ENCODE results near the gene DYNC2I2.

The DYNC2I2 gene

GRCh38 chr9:128635266-128636023 is 21.2 kb downstream of the DYNC2I2 start:
- DNase-seq (ENCODE audit: low read depth), result no peak

DNA sequence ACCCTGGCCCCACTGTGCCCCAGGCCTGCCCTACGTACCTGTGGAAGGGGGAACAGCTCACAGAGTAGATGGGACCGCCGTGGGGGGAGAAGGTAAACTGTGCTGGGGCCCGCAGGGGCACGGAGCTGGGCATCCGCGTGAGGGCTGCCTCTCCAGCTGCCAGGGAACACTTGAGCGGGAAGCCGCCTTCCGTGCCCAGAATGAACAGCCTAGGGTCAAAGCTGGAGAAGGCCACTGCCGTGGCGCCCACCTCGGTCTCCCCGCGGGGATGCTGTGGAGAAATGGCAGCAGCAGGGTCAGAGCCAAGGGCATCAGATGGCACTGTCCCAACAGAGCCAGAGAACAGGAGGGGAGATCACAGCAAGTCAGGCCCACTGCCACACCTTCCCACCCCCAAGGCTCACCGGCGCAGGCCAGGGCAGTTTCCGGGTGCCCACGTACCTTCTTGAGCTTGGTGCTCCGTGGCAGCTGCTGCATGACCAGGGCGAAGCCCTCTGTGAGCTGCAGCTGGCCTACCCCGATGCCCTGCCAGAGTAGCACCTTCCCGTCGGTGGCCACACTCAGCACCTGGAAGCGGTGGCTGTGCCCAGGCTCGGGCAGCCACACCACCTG is 21.9 kb downstream of the DYNC2I2 start:
- DNase-seq (ENCODE audit: low read depth), result no peak

- no peak for DNase-seq (ENCODE audit: low read depth)
Observed at GRCh38 chr9:128634111-128634510, 22.5 kb downstream of the DYNC2I2 start.

DNA sequence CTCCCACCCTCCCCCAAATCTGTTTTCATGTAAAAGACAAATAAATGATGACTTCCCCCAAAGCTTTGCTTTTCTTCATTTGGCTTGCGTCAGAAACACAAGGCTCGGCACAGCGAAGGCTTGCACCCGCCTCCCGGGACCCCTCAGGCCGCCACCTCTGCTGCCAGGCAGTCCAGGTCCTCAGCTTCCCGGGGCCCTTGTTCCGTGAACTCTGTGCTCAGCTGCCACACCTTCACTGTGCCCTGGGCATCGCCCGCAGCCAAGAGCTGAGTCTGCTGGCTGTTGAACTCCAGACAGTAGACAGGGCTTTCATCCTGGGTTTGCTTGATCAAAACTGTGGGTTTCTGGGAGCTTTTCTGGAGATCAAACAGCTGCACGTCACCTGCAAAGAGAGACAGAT is 23.0 kb downstream of the DYNC2I2 start:
- DNase-seq (ENCODE audit: low read depth), result no peak

GRCh38 chr9:128633057-128633456 is 23.6 kb downstream of the DYNC2I2 start:
- DNase-seq (ENCODE audit: low read depth), result no peak

- no peak for DNase-seq (ENCODE audit: low read depth)
Observed at GRCh38 chr9:128632486-128632885, 24.2 kb downstream of the DYNC2I2 start.

DNA sequence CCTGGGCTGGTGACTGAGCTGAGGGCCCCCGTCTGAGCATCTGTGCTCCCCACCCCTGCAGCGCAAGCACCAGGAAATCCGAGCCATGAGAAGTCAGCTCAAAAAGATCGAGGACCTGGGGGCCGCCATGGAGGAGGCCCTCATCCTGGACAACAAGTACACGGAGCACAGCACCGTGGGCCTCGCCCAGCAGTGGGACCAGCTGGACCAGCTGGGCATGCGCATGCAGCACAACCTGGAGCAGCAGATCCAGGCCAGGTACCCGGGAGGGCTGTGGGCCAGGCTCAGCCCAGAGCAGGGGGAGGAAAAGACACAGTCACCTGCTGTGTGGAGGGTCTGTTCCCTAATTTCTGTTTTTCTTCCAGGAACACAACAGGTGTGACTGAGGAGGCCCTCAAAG is 24.6 kb downstream of the DYNC2I2 start:
- DNase-seq (ENCODE audit: low read depth), result no peak

DNA sequence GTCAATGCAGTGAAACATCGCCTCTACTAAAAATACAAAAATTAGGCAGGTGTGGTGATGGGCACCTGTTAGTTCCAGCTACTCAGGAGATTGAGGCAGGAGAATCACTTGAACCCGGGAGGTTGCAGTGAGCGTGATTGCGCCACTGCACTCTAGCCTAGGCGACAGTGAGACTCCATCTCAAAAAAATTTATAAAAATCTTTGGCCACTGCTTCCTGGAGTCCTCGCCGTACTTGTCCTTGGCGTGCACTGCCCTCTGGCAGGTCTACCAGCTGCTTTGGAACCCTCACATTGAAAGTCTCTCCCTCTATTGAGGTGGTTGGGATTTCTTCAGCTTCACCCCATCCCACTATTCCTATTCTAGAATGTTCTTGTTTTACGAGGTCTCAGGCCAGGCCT is 25.0 kb downstream of the DYNC2I2 start:
- DNase-seq (ENCODE audit: low read depth), result no peak

GRCh38 chr9:128629852-128630545 is 26.6 kb downstream of the DYNC2I2 start:
- DNase-seq (ENCODE audit: low read depth), result no peak

- DNase-seq (ENCODE audit: low read depth), result no peak
Observed at GRCh38 chr9:128629136-128629535, 27.5 kb downstream of the DYNC2I2 start.

DNA sequence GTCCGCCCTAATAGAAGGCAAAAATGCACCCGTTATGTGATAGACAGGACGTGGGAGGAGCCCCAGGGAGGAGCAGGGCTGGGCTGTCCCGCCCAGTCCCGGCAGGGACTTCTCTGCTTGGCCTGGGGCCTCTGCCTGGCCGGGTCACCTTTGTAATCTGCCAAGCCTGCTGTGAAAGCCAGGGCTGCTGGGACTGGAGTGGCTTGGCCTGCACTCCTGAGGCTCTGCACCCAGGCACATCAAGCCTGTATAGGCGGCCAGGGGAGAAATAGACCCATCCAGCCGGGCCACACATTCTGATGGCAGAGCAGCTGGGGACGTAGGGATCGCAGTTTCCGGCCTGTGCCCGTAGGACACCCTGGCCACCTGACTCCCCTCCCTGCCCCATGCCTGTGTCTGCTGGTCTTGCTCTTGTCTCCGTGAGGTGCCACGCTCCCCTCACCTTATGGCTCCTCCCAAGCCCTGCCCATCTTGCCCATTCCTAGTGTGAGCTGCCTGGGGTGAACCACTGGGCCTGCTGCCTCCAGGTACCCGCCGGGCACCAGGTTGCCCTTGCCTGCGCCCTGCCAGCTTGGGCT is 28.1 kb downstream of the DYNC2I2 start:
- no peak for DNase-seq (ENCODE audit: low read depth)

DNA sequence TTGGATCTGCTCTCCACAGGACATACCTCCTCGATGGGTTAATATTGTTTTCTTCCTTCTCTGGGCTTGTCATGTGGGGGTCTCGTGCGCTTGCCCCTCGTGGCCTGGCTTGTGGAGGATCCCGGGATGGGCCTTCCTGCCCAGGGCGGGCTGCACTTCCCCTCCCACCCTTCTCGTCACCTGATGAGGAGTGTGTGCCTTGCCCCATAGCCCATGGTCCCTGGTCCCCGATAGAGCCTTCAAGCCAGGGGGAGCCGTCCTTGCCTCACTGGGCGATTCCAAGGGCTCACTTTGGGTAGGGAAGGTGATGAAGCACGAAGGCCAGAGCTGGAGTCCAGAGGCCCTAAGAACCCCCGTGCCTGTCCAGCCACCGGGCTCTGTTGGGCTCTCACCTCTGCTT is 28.7 kb downstream of the DYNC2I2 start:
- DNase-seq (ENCODE audit: low read depth), result no peak

DNA sequence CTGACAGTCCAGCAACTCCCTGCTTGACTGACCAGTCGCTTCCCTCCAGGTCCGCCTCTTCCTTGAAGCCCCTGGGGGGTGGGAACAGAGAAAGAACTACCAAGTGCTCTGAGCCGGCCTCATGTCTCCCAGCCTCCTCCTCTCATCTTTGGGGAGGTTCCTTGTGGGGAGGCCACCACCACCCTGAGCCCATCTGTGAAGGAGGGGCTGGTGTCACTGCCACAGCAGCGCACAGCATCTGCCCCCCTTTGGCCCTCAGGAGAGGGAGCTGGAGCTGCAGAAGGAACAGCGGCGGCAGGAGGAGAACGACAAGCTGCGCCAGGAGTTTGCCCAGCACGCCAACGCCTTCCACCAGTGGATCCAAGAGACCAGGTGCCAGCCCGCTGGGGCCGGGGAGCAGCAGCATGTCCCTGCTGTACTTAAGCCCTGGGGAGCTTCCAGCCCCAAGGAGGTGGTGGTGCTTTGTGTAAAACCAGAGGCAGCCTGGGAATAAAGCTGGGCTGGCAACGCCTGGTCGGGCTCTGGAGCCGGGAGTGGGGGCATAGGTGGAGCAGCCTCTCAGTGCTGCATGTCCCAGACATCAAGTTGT is 29.4 kb downstream of the DYNC2I2 start:
- DNase-seq (ENCODE audit: low read depth), result no peak

- DNase-seq (ENCODE audit: low read depth), result no peak
Observed at GRCh38 chr9:128626181-128626580, 30.5 kb downstream of the DYNC2I2 start.

- DNase-seq (ENCODE audit: low read depth), result no peak
Observed at GRCh38 chr9:128625391-128626146, 31.1 kb downstream of the DYNC2I2 start.

GRCh38 chr9:128624566-128624965 is 32.1 kb downstream of the DYNC2I2 start:
- DNase-seq (ENCODE audit: low read depth), result no peak

GRCh38 chr9:128621730-128622455 is 34.8 kb downstream of the DYNC2I2 start:
- DNase-seq (ENCODE audit: low read depth), result no peak

DNA sequence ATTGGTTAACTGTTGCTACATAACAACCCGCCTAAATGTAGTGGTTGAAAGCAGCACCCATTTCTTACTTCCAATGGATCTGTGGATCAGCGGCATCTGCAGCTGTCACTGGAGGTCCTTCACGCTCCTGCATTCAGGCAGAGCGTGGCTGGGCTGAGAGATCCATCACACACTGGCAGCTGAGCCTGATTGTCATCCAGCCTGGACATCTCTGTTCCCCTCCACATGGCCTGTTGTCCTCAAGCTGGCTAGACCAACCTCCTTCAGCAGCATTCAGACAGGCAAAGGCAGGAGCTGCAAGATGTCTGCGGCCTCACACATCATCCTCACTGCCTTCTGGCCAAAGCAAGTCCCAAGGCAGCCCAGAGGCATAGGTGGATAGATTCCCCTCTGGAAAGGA is 36.9 kb downstream of the DYNC2I2 start:
- DNase-seq (ENCODE audit: low read depth), result no peak

DNA sequence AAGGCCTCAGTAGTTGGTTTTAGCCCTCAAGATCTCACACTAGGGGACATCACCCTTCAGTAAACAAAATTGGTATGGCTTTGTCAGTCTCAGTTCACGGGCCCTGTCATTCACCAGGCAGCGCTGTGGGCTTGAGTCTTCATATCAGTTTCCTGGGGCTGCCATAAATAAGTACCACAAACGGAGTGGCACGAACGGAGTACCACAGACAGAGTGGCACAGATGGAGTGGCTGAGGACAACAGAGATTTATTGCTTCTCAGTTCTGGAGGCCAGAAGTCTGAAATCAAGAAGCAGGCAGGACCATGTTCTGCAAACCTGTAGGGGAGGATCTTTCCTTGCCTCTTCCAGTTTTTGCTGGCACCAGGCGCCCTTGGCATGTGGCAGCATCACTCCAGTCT is 37.5 kb downstream of the DYNC2I2 start:
- no peak for DNase-seq (ENCODE audit: low read depth)

- DNase-seq (ENCODE audit: low read depth), result no peak
Observed at GRCh38 chr9:128617943-128618342, 38.7 kb downstream of the DYNC2I2 start.

DNA sequence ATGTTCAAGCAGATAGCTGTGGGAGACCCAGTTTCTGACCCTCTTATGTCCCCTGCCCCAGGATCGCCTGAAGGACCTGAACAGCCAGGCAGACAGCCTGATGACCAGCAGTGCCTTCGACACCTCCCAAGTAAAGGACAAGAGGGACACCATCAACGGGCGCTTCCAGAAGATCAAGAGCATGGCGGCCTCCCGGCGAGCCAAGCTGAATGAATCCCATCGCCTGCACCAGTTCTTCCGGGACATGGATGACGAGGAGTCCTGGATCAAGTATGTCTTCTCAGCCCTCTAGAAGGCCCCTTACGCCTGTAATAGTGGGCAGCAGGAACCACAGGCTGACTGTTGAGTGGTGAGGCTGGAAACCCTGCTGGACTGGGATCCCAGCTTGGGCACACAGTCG is 41.1 kb downstream of the DYNC2I2 start:
- no peak for DNase-seq (ENCODE audit: low read depth)

Data from activated T-cell treated with anti-CD3 and anti-CD28 coated beads for 48 hours (primary cell).